Ascending aorta (tissue), 2 donors: ENCODE measurements around the gene TNFAIP2. TPM values are rescaled to one million over a fixed set of nuclear protein-coding genes. Genes with fewer than 3 reads are reported as not detected.

Source experiments
- DNase-seq, 2 donors: peaks; one replicate each; pipeline ENCODE4 v3.0.0-alpha.2; 2019; ENCODE audit warnings: low spot score in 2 of 2
- H3K27ac ChIP-seq, 2 donors: fragments of 200-600 bp; sonication (generic); one replicate each; pipeline ENCODE4 v1.5.1; 2016 to 2017; ENCODE audit warnings: mild to moderate bottlenecking in 1 of 2
- H3K27me3 ChIP-seq: fragments of 200-600 bp; sonication (generic); one replicate; pipeline ENCODE4 v1.5.1; 2017
- H3K36me3 ChIP-seq, 2 donors: fragments of 200-600 bp; sonication (generic); one replicate each; pipeline ENCODE4 v1.5.1; 2016
- H3K4me1 ChIP-seq, 2 donors: fragments of 200-600 bp; sonication (generic); one replicate each; pipeline ENCODE4 v1.5.1; 2016 to 2017; ENCODE audit warnings: mild to moderate bottlenecking in 1 of 2
- H3K4me3 ChIP-seq, 2 donors: fragments of 200-600 bp; sonication (generic); one replicate each; pipeline ENCODE4 v1.5.1; 2016 to 2017; ENCODE audit warnings: mild to moderate bottlenecking in 1 of 2
- H3K9me3 ChIP-seq, 2 donors: fragments of 200-600 bp; sonication (generic); one replicate each; pipeline ENCODE4 v1.5.1; 2016
- CTCF ChIP-seq, 3 experiments: fragments of 200-600 bp in 2 of 3; fragments of 450-650 bp in 1 of 3; sonication (generic) in 2 of 3; IDR thresholded peaks; one replicate each; pipeline ENCODE4 v1.5.1; 2016 to 2019; ENCODE audit warnings: antibody characterized with exemption in 3 of 3, mild to moderate bottlenecking in 1 of 3, moderate library complexity in 1 of 3
- intact Hi-C: fragments of 100-400 bp; cut with DNase I; formaldehyde crosslinking; loops from one replicate; pipeline ENCODE4 v1.15.1; 2023
- total RNA-seq: library from RNA; depleted of rRNA; stranded (reverse); fragments of >200 nt; gene quantifications from one replicate; pipeline ENCODE4 v1.1.0, GENCODE V29; 2016

The TNFAIP2 gene
- total RNA-seq, 1 donor from 2014 or later, result 133 TPM

GRCh38 chr14:103123634-103124500, 606 bp downstream of the TNFAIP2 start:
- peaks cover 0 to 27% of the 10 kb centered on the region in 2 donors for H3K4me1 ChIP-seq
- H3K27ac ChIP-seq, result peak overlapping the region; percentile 69 to 86
- no peak for DNase-seq
- intact Hi-C loops, result no loop called here
- peak overlapping the region; percentile 74 to 84 for H3K4me3 ChIP-seq
- H3K36me3 ChIP-seq, result no peaks in the 10 kb centered on the region
- H3K9me3 ChIP-seq, result no peaks in the 10 kb centered on the region
- no peaks in the 10 kb centered on the region for H3K27me3 ChIP-seq
- TF ChIP-seq CTCF (IDR thresholded peaks at IDR 0.05), result peak in 2 of 3 experiments; percentile 31 to 48

- no peak for DNase-seq
- no peak for TF ChIP-seq CTCF (IDR thresholded peaks at IDR 0.05)
- Histone ChIP-seq H3K27me3 (no peaks in the 10 kb centered on the region), H3K36me3 (no peaks in the 10 kb centered on the region), H3K4me3 (peak overlapping the region; percentile 74 to 84), H3K27ac (peak overlapping the region in 1 of 2 donors; percentile 86), H3K9me3 (no peaks in the 10 kb centered on the region), H3K4me1 (peaks cover 0 to 27% of the 10 kb centered on the region in 2 donors)
- intact Hi-C loops, result no loop called here
Measured at GRCh38 chr14:103124501-103125001, 1.3 kb downstream of the TNFAIP2 start.

GRCh38 chr14:103125098-103126070, 2.1 kb downstream of the TNFAIP2 start:
- no peak overlapping the region for H3K27ac ChIP-seq
- TF ChIP-seq CTCF (IDR thresholded peaks at IDR 0.05), result no peak
- no peak for DNase-seq
- H3K4me1 ChIP-seq, result peaks cover 0 to 27% of the 10 kb centered on the region in 2 donors
- intact Hi-C loops, result no loop called here
- no peaks in the 10 kb centered on the region for H3K36me3 ChIP-seq
- H3K27me3 ChIP-seq, result no peaks in the 10 kb centered on the region
- no peak overlapping the region for H3K4me3 ChIP-seq
- H3K9me3 ChIP-seq, result no peaks in the 10 kb centered on the region

GRCh38 chr14:103126088-103126872, 3.0 kb downstream of the TNFAIP2 start:
- intact Hi-C loops, result no loop called here

More at GRCh38 chr14:103126088-103126872, 3.0 kb downstream of the TNFAIP2 start:
- DNase-seq, result no peak
- Histone ChIP-seq H3K4me3 (peak overlapping the region; percentile 41 to 54), H3K9me3 (no peaks in the 10 kb centered on the region), H3K36me3 (no peaks in the 10 kb centered on the region), H3K27me3 (no peaks in the 10 kb centered on the region), H3K27ac (no peak overlapping the region), H3K4me1 (peaks cover 0 to 27% of the 10 kb centered on the region in 2 donors)
- TF ChIP-seq CTCF (IDR thresholded peaks at IDR 0.05), result no peak
